Astrocyte (in vitro differentiated cells and primary cell): ENCODE measurements around the gene GHRH. TPM values are rescaled to one million over a fixed set of nuclear protein-coding genes. Genes with fewer than 3 reads are reported as not detected.

Experiments
- DNase-seq: peaks from one replicate; pipeline ENCODE4 v3.0.0-alpha.2; 2010; ENCODE audit warnings: low read depth
- FAIRE-seq: peaks from 2 replicates; lab custom pipeline; 2011; peaks lifted over from hg19 to GRCh38; lab: Jason Lieb, UNC
- H2AFZ ChIP-seq: 2 replicates; pipeline ENCODE4 v1.6.0; 2012; ENCODE audit warnings: low read depth, low read length, inconsistent platforms
- H3K27ac ChIP-seq: 2 replicates; pipeline ENCODE4 v1.5.1; 2011; ENCODE audit warnings: low read depth, low read length, inconsistent platforms
- H3K27me3 ChIP-seq: 2 replicates; pipeline ENCODE4 v1.6.0; 2011; ENCODE audit warnings: low read length, inconsistent platforms; ENCODE audit not compliant: insufficient read depth
- H3K36me3 ChIP-seq: 2 replicates; pipeline ENCODE4 v1.5.1; 2011; ENCODE audit warnings: low read length, inconsistent platforms; ENCODE audit not compliant: insufficient read depth
- H3K4me1 ChIP-seq: 2 replicates; pipeline ENCODE4 v1.5.1; 2011; ENCODE audit warnings: low read length, inconsistent platforms; ENCODE audit not compliant: insufficient read depth
- H3K4me2 ChIP-seq: 2 replicates; pipeline ENCODE4 v1.6.0; 2012; ENCODE audit warnings: low read length, inconsistent platforms
- H3K4me3 ChIP-seq: 2 replicates; pipeline ENCODE4 v1.5.1; 2011; ENCODE audit warnings: low read depth, mild to moderate bottlenecking, low read length, inconsistent platforms; ENCODE audit not compliant: insufficient read depth
- H3K79me2 ChIP-seq: 2 replicates; pipeline ENCODE4 v1.6.0; 2012; ENCODE audit warnings: mild to moderate bottlenecking, low read length, inconsistent platforms; ENCODE audit not compliant: insufficient read depth
- H3K9ac ChIP-seq: 2 replicates; pipeline ENCODE4 v1.6.0; 2012; ENCODE audit warnings: mild to moderate bottlenecking, low read length, inconsistent platforms
- H3K9me3 ChIP-seq: 2 replicates; pipeline ENCODE4 v1.5.1; 2012; ENCODE audit warnings: low read depth, mild to moderate bottlenecking, low read length, inconsistent platforms; ENCODE audit not compliant: insufficient read depth
- H4K20me1 ChIP-seq: 2 replicates; pipeline ENCODE4 v1.6.0; 2012; ENCODE audit warnings: low read length, inconsistent platforms; ENCODE audit not compliant: insufficient read depth
- H3K27ac Mint-ChIP-seq: one replicate; pipeline ENCODE4 v1.8.0; 2021; ENCODE audit warnings: mild to moderate bottlenecking, mixed read lengths; ENCODE audit not compliant: unreplicated experiment
- H3K27me3 Mint-ChIP-seq: one replicate; pipeline ENCODE4 v1.8.0; 2021; ENCODE audit warnings: low read depth, mixed read lengths; ENCODE audit not compliant: unreplicated experiment
- H3K36me3 Mint-ChIP-seq: one replicate; pipeline ENCODE4 v1.8.0; 2021; ENCODE audit warnings: low read depth, mixed read lengths; ENCODE audit not compliant: unreplicated experiment
- H3K4me1 Mint-ChIP-seq: one replicate; pipeline ENCODE4 v1.8.0; 2021; ENCODE audit warnings: low read depth, mixed read lengths; ENCODE audit not compliant: unreplicated experiment
- H3K4me3 Mint-ChIP-seq: one replicate; pipeline ENCODE4 v1.8.0; 2021; ENCODE audit warnings: mild to moderate bottlenecking, moderate library complexity, mixed read lengths; ENCODE audit not compliant: unreplicated experiment
- H3K9me3 Mint-ChIP-seq: one replicate; pipeline ENCODE4 v1.8.0; 2021; ENCODE audit warnings: mild to moderate bottlenecking, mixed read lengths; ENCODE audit not compliant: unreplicated experiment
- CTCF ChIP-seq: IDR thresholded peaks from 2 replicates; pipeline ENCODE4 v1.5.1; 2011; ENCODE audit warnings: low read depth, mild to moderate bottlenecking, inconsistent platforms, low read length, moderate library complexity; ENCODE audit not compliant: insufficient read depth
- EZH2 ChIP-seq: IDR thresholded peaks from 2 replicates; pipeline ENCODE4 v1.6.1; 2012; ENCODE audit warnings: mild to moderate bottlenecking, low read length, inconsistent platforms; ENCODE audit not compliant: insufficient read depth
- total RNA-seq: library from RNA; stranded (reverse); gene quantifications from 2 replicates; pipeline ENCODE4 v1.2.1, GENCODE V29; 2021

GHRH gene
- total RNA-seq, 1 donor from 2014 or later = not detected

GRCh38 chr20:37298190-37298939 is 36.8 kb upstream of the GHRH start:
- H3K9me3 Mint-ChIP-seq = no peaks in the 10 kb centered on the region
- FAIRE-seq = no peak
- H3K36me3 ChIP-seq = peaks cover 15% of the 10 kb centered on the region
- no peak overlapping the region for H3K27ac ChIP-seq
- no peaks in the 10 kb centered on the region for H3K27me3 Mint-ChIP-seq
- peaks cover 31% of the 10 kb centered on the region for H3K4me1 Mint-ChIP-seq
- H2AFZ ChIP-seq = no peak overlapping the region
- no peak for TF ChIP-seq CTCF
- TF ChIP-seq EZH2 = no peak
- DNase-seq = no peak
- H3K27ac Mint-ChIP-seq = no peak overlapping the region
- no peak overlapping the region for H3K4me3 Mint-ChIP-seq
- H3K9me3 ChIP-seq = no peaks in the 10 kb centered on the region
- H4K20me1 ChIP-seq = peaks cover 9% of the 10 kb centered on the region
- peaks cover 41% of the 10 kb centered on the region for H3K4me1 ChIP-seq
- H3K4me2 ChIP-seq = no peak overlapping the region
- H3K4me3 ChIP-seq = no peak overlapping the region
- peaks cover 27% of the 10 kb centered on the region for H3K36me3 Mint-ChIP-seq
- no peaks in the 10 kb centered on the region for H3K27me3 ChIP-seq
- peaks cover 74% of the 10 kb centered on the region for H3K79me2 ChIP-seq
- no peak overlapping the region for H3K9ac ChIP-seq

- peak; percentile 95 for DNase-seq
- H3K36me3 ChIP-seq = peaks cover 16% of the 10 kb centered on the region
- H3K79me2 ChIP-seq = peaks cover 85% of the 10 kb centered on the region
- H2AFZ ChIP-seq = no peak overlapping the region
- peak overlapping the region; percentile 97 for H3K27ac ChIP-seq
- FAIRE-seq = peak; percentile 54
- no peak overlapping the region for H3K4me3 ChIP-seq
- Mint-ChIP-seq H3K4me3 (no peak overlapping the region), H3K9me3 (no peaks in the 10 kb centered on the region), H3K36me3 (peaks cover 27% of the 10 kb centered on the region), H3K4me1 (peaks cover 31% of the 10 kb centered on the region), H3K27ac (peak overlapping the region; percentile 63), H3K27me3 (no peaks in the 10 kb centered on the region)
- H3K9me3 ChIP-seq = no peaks in the 10 kb centered on the region
- H3K27me3 ChIP-seq = no peaks in the 10 kb centered on the region
- peak overlapping the region; percentile 21 for H3K9ac ChIP-seq
- no peak for TF ChIP-seq CTCF
- no peak for TF ChIP-seq EZH2
- peaks cover 9% of the 10 kb centered on the region for H4K20me1 ChIP-seq
- H3K4me2 ChIP-seq = peak overlapping the region; percentile 40
- peaks cover 41% of the 10 kb centered on the region for H3K4me1 ChIP-seq
These were observed 35.6 kb upstream of the GHRH start for GRCh38 chr20:37297066-37297736.
